HepG2 (cell line): ENCODE measurements around the gene RHBDL1. TPM values are rescaled to one million over a fixed set of nuclear protein-coding genes. Genes with fewer than 3 reads are reported as not detected.

Experiments
- CCAR2 ChIP-seq: fragments of 200-400 bp; formaldehyde crosslinking; optimal IDR thresholded peaks from 2 replicates; pipeline ENCODE3; 2018; ENCODE audit warnings: low read depth, mild to moderate bottlenecking, low read length, moderate library complexity
- MTA1 ChIP-seq: sonication (generic); formaldehyde crosslinking; IDR thresholded peaks from 2 replicates; pipeline ENCODE4 v1.4.0; 2020; ENCODE audit warnings: missing genetic modification reagents, mild to moderate bottlenecking, borderline replicate concordance
- MXI1 ChIP-seq: IDR thresholded peaks from 3 replicates; pipeline ENCODE4 v1.6.1; 2012; ENCODE audit warnings: low read depth, low read length, inconsistent platforms, borderline replicate concordance
- NFIB ChIP-seq: sonication (generic); formaldehyde crosslinking; IDR thresholded peaks from 2 replicates; pipeline ENCODE4 v1.9.0; 2021; ENCODE audit warnings: missing genetic modification reagents, mild to moderate bottlenecking, borderline replicate concordance
- RBM22 ChIP-seq: fragments of 200-400 bp; formaldehyde crosslinking; optimal IDR thresholded peaks from 2 replicates; pipeline ENCODE3; 2017; ENCODE audit warnings: mild to moderate bottlenecking, low read length, moderate library complexity
- RFX3 ChIP-seq: IDR thresholded peaks from 2 replicates; pipeline ENCODE4 v1.6.1; 2016; ENCODE audit warnings: missing biosample characterization, missing genetic modification reagents
- U2AF2 ChIP-seq: fragments of 200-400 bp; formaldehyde crosslinking; IDR thresholded peaks from 2 replicates; pipeline ENCODE4 v1.6.1; 2017; ENCODE audit warnings: low read depth, mild to moderate bottlenecking, low read length
- ZNF12 ChIP-seq: sonication (generic); formaldehyde crosslinking; IDR thresholded peaks from 2 replicates; pipeline ENCODE4 v1.5.0; 2020; ENCODE audit warnings: missing genetic modification reagents
- ZNF335 ChIP-seq: sonication (generic); formaldehyde crosslinking; IDR thresholded peaks from 2 replicates; pipeline ENCODE4 v1.4.0; 2020; ENCODE audit warnings: missing genetic modification reagents
- ZNF660 ChIP-seq: sonication (generic); formaldehyde crosslinking; IDR thresholded peaks from 2 replicates; pipeline ENCODE4 v1.5.1; 2020; ENCODE audit warnings: mild to moderate bottlenecking, low read depth, missing genetic modification reagents, borderline replicate concordance
- ZSCAN9 ChIP-seq: IDR thresholded peaks from 2 replicates; pipeline ENCODE4 v1.6.1; 2016; ENCODE audit warnings: borderline replicate concordance
- polyA plus RNA-seq, 8 experiments: library from polyadenylated mRNA; depleted of rRNA in 3 of 8; stranded (reverse) in 7 of 8; unstranded in 1 of 8; fragments of >200 nt; fragmentation: Illumina TruSeq in 4 of 8; extraction: Trizol in 4 of 8; gene quantifications; 2 replicates each; pipeline versions ENCODE4 v1.2.1 to v1.2.3, GENCODE V29; 2011 to 2016; ENCODE audit warnings: low read depth in 4 of 8, missing spikeins in 1 of 8, mixed read lengths in 1 of 8; ENCODE audit not compliant: insufficient read depth in 1 of 8
- total RNA-seq, 5 experiments: library from RNA; depleted of rRNA; stranded (reverse); fragments of >200 nt; fragmentation: Illumina TruSeq; extraction: Trizol; gene quantifications; 2 replicates each; pipeline ENCODE4 v1.2.3, GENCODE V29; 2016; ENCODE audit warnings: low read depth in 1 of 5
- TF ChIP-seq, protein P1 (sequence below): sonication (generic); formaldehyde crosslinking; IDR thresholded peaks from 2 replicates; pipeline ENCODE4 v1.5.0; 2020; ENCODE audit warnings: missing genetic modification reagents

RHBDL1 gene
- total and polyA plus RNA-seq, 2 of the 13 experiments (the other 11 are each of a cell fraction or from before 2014, with no cell fraction given) = 1.8 to 3.8 TPM

- TF ChIP-seq, protein P1, sequence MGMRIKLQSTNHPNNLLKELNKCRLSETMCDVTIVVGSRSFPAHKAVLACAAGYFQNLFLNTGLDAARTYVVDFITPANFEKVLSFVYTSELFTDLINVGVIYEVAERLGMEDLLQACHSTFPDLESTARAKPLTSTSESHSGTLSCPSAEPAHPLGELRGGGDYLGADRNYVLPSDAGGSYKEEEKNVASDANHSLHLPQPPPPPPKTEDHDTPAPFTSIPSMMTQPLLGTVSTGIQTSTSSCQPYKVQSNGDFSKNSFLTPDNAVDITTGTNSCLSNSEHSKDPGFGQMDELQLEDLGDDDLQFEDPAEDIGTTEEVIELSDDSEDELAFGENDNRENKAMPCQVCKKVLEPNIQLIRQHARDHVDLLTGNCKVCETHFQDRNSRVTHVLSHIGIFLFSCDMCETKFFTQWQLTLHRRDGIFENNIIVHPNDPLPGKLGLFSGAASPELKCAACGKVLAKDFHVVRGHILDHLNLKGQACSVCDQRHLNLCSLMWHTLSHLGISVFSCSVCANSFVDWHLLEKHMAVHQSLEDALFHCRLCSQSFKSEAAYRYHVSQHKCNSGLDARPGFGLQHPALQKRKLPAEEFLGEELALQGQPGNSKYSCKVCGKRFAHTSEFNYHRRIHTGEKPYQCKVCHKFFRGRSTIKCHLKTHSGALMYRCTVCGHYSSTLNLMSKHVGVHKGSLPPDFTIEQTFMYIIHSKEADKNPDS (CRISPR knock-in tag) = no peak
- no peak for TF ChIP-seq MTA1 (CRISPR knock-in tag)
- TF ChIP-seq ZNF12 (CRISPR knock-in tag) = no peak
- peak; percentile 99 for TF ChIP-seq MXI1
- TF ChIP-seq NFIB = no peak
- no peak for TF ChIP-seq ZSCAN9
- no peak for TF ChIP-seq ZNF335 (CRISPR knock-in tag)
- TF ChIP-seq U2AF2 = 0 out of 2 replicates have a peak, but pooled peaks have one; percentile 63
- TF ChIP-seq ZNF660 (CRISPR knock-in tag) = no peak
- peak; percentile 100 for TF ChIP-seq RBM22
- TF ChIP-seq CCAR2 = no peak
- peak; percentile 90 for TF ChIP-seq RFX3 (CRISPR knock-in tag)
Observed at GRCh38 chr16:709566-710499, 34.4 kb downstream of the RHBDL1 start (continued).
